Urinary bladder (tissue), 4 donors: ENCODE results near the gene POU5F1. TPM values are rescaled to one million over a fixed set of nuclear protein-coding genes. Genes with fewer than 3 reads are reported as not detected.
"Not testable (repeated sequence)": the region's sequence is repeated elsewhere in the genome, so short reads cannot be mapped to it uniquely, and the experiment has no call there.

Source experiments
- DNase-seq: peaks from one replicate; pipeline ENCODE4 v3.0.0-alpha.2; 2015; ENCODE audit errors: extremely low spot score
- H3K27ac ChIP-seq: one replicate; pipeline ENCODE4 v1.5.1; 2013; ENCODE audit warnings: low read depth, mild to moderate bottlenecking, moderate library complexity
- H3K36me3 ChIP-seq: one replicate; pipeline ENCODE4 v1.6.1; 2013; ENCODE audit warnings: mild to moderate bottlenecking, moderate library complexity; ENCODE audit not compliant: insufficient read depth
- H3K4me1 ChIP-seq: one replicate; pipeline ENCODE4 v1.6.1; 2013; ENCODE audit warnings: mild to moderate bottlenecking, moderate library complexity; ENCODE audit not compliant: insufficient read depth
- H3K4me3 ChIP-seq: one replicate; pipeline ENCODE4 v1.5.1; 2013; ENCODE audit warnings: low read depth, low read length
- WGBS: extraction: QIAGEN DNeasy Blood & Tissue Kit; methylation state at CpG from one replicate; pipeline ENCODE4 v1.1.7; 2013; 5-methylcytosine and 5-hydroxymethylcytosine counted together
- polyA plus RNA-seq: library from polyadenylated mRNA; stranded (reverse); fragments of 200-250 nt; gene quantifications from one replicate; pipeline ENCODE4 v1.2.3, GENCODE V29; 2013
- total RNA-seq: library from RNA; depleted of rRNA; stranded (reverse); fragments of >200 nt; gene quantifications from one replicate; pipeline ENCODE4 v1.2.3, GENCODE V29; 2014
- donor health status: healthy with polysubstance abuse.
- donor health status: healthy.

The POU5F1 gene
- 3.0 TPM for total RNA-seq
- polyA plus RNA-seq = 4.4 TPM

DNA sequence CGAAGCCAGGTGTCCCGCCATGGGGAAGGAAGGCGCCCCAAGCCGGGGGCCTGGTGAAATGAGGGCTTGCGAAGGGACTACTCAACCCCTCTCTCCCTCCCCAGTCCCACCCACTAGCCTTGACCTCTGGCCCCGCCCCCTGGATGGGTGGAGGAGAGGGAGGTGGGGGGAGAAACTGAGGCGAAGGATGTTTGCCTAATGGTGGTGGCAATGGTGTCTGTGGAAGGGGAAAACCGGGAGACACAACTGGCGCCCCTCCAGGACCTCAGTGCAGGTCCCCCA lies at the start of gene POU5F1:
Gene POU5F1, minus strand, starts transcription at position 83 of the 282 bp plus-strand sequence. Its CDS starts 62 bp downstream, at position 21.
- Histone ChIP-seq H3K4me1 (no peaks in the 10 kb centered on the region), H3K36me3 (no peaks in the 10 kb centered on the region), H3K4me3 (no peak within 1 kb of the TSS), H3K27ac (no peak within 1 kb of the TSS)
- no peak for DNase-seq
- 49% methylated on average over 9 of the region's 9 CpGs for WGBS

- Histone ChIP-seq H3K4me1 (no peaks in the 10 kb centered on the region), H3K36me3 (no peaks in the 10 kb centered on the region), H3K27ac (no peak overlapping the region), H3K4me3 (no peak overlapping the region)
- 87% methylated on average over 7 of the region's 7 CpGs for WGBS
- DNase-seq = no peak
Measured at GRCh38 chr6:31216208-31216898, 45.9 kb upstream of the POU5F1 start.

DNA sequence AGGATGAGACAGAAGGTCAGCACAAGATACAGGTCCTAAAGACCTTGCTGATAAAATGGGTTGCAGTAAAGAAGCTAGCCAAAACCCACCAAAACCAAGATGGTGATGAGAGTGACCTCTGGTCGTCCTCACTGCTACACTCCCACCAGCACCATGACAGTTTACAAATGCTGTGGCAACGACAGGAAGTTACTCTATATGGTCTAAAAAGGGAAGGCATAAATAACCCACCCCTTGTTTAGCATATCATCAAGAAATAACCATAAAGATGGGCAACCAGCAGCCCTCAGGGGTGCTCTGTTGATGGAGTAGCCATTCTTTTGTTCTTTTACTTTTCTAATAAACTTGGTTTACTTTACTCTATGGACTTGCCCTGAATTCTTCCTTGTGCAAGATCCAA lies 44.7 kb upstream of the POU5F1 start:
- not testable (repeated sequence) for DNase-seq, H3K27ac ChIP-seq, H3K36me3 ChIP-seq, H3K4me1 ChIP-seq, H3K4me3 ChIP-seq
- WGBS = 60% methylated on average over 2 of the region's 2 CpGs

DNA sequence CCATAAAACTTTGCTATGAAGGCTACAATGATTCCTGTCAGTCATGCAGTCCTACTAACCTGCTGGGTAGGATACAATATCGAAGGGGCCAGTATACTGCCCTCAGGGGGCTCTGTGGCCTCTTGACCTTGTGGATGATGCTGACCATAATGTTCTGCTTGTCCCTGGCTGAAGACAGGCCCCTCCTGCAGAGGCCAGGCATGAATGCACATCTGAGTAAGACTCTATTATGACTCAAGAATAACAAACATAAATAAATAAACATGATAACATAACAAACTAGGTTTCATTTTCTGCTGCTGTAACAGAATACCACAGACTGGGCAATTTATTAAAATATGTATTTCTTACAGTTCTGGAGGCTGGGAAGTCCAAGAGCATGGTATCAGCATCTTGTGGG lies 44.0 kb upstream of the POU5F1 start:
- Histone ChIP-seq H3K4me1 (no peaks in the 10 kb centered on the region), H3K27ac (no peak overlapping the region), H3K4me3 (no peak overlapping the region), H3K36me3 (no peaks in the 10 kb centered on the region)
- 77% methylated on average over 1 of the region's 1 CpG for WGBS
- no peak for DNase-seq

DNA sequence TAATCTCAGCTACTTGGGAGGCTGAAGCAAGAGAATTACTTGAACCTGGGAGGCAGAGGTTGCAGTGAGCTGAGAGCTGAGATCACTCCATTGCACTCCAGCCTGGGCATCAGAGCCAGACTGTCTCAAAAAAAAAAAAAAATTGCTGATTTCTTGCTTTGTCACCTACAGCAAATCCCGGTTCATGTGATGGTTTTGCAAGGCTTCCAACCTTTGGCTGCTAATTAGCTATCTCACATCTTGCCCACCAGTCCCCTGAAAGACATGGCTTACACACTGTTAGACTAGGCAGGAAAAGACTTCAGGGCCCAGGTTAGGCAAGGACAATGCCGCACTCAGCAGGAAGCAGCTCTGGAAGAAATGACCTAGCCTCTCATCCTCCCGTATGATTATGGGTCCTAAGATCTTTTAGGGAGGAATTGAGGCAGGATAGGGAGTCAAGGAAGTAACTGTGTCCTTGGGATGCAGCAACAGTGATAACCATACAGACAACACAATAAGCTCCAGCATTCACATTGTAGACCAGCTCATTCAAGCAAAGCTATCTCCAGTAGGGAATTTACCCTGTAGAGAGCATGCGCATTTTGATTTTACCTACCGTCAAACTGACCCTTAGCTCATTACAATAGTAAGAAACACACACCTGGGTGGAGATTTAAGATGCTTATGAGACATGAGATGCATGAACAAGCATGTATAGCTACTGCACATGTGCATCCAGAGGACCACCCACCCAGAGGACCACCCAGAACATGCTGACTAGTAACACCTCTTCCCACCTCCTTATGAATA lies 40.5 kb upstream of the POU5F1 start:
- Histone ChIP-seq H3K27ac (no peak overlapping the region), H3K4me3 (no peak overlapping the region), H3K4me1 (no peaks in the 10 kb centered on the region), H3K36me3 (no peaks in the 10 kb centered on the region)
- 67% methylated on average over 5 of the region's 5 CpGs for WGBS
- DNase-seq = no peak

- 33% methylated on average over 6 of the region's 6 CpGs for WGBS
- no peak for DNase-seq
- Histone ChIP-seq H3K4me1 (no peaks in the 10 kb centered on the region), H3K4me3 (no peak overlapping the region), H3K27ac (no peak overlapping the region), H3K36me3 (no peaks in the 10 kb centered on the region)
Measured at GRCh38 chr6:31210123-31210522, 39.6 kb upstream of the POU5F1 start.

- WGBS = 49% methylated on average over 2 of the region's 2 CpGs
- H3K36me3 ChIP-seq = no peaks in the 10 kb centered on the region
- H3K4me1 ChIP-seq = no peaks in the 10 kb centered on the region
- DNase-seq = no peak
- H3K4me3 ChIP-seq = no peak overlapping the region
- H3K27ac ChIP-seq = no peak overlapping the region
Measured at GRCh38 chr6:31209137-31209536, 38.7 kb upstream of the POU5F1 start.

DNA sequence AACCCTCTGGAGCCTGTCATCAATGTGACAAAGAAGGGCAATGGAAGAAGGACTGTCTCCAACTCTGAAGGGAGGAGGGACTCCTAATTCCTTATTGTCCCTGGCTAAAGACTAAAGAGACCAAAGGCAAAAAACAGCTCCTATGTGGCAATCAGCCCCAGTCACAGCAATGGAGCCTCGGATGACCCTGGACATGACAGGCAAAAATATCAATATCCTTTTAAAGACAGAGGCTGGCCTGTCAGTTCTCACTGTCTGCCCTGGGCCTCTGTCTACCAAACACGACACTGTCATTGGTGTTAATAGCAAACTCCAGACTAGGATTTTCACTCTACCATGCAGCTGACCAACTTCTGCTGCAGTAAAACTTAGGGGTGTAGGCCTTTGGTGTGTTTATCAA lies 38.0 kb upstream of the POU5F1 start:
- H3K4me1 ChIP-seq = no peaks in the 10 kb centered on the region
- no peak overlapping the region for H3K27ac ChIP-seq
- no peaks in the 10 kb centered on the region for H3K36me3 ChIP-seq
- H3K4me3 ChIP-seq = no peak overlapping the region
- no peak for DNase-seq
- 52% methylated on average over 2 of the region's 2 CpGs for WGBS

- WGBS = 71% methylated on average over 2 of the region's 2 CpGs
- DNase-seq = no peak
- H3K27ac ChIP-seq = no peak overlapping the region
Measured at GRCh38 chr6:31205638-31206037, 35.2 kb upstream of the POU5F1 start.

DNA sequence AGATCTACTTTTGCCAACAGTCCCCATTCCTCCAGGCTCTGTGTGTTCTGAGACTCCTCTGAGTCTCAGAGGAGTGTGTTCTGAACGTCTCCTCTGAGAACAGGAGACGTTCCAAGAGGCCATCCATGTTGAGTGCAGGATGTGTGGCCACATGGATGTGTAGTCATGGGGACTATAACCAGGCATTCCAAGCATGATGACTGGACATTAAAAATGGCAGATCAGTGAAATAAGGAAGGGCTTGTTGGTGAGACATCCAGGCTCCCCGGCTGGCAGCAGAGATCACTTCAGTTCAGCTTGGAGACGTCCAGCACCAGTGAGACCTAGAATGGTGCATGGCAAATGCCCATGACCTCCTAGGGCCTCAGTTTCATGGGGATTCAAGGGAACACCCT lies 34.3 kb upstream of the POU5F1 start:
- H3K4me3 ChIP-seq = no peak overlapping the region
- no peaks in the 10 kb centered on the region for H3K4me1 ChIP-seq
- no peak overlapping the region for H3K27ac ChIP-seq
- WGBS = 77% methylated on average over 4 of the region's 4 CpGs
- no peaks in the 10 kb centered on the region for H3K36me3 ChIP-seq
- DNase-seq = no peak

More at GRCh38 chr6:31205638-31206037, 35.2 kb upstream of the POU5F1 start:
- H3K4me1 ChIP-seq = no peaks in the 10 kb centered on the region
- no peak overlapping the region for H3K4me3 ChIP-seq
- no peaks in the 10 kb centered on the region for H3K36me3 ChIP-seq

GRCh38 chr6:31203345-31203979 lies 33.0 kb upstream of the POU5F1 start:
- 52% methylated on average over 5 of the region's 5 CpGs for WGBS
- no peak for DNase-seq
- Histone ChIP-seq H3K36me3 (no peaks in the 10 kb centered on the region), H3K4me1 (no peaks in the 10 kb centered on the region), H3K4me3 (peak overlapping the region; percentile 36), H3K27ac (peak overlapping the region; percentile 69)

DNA sequence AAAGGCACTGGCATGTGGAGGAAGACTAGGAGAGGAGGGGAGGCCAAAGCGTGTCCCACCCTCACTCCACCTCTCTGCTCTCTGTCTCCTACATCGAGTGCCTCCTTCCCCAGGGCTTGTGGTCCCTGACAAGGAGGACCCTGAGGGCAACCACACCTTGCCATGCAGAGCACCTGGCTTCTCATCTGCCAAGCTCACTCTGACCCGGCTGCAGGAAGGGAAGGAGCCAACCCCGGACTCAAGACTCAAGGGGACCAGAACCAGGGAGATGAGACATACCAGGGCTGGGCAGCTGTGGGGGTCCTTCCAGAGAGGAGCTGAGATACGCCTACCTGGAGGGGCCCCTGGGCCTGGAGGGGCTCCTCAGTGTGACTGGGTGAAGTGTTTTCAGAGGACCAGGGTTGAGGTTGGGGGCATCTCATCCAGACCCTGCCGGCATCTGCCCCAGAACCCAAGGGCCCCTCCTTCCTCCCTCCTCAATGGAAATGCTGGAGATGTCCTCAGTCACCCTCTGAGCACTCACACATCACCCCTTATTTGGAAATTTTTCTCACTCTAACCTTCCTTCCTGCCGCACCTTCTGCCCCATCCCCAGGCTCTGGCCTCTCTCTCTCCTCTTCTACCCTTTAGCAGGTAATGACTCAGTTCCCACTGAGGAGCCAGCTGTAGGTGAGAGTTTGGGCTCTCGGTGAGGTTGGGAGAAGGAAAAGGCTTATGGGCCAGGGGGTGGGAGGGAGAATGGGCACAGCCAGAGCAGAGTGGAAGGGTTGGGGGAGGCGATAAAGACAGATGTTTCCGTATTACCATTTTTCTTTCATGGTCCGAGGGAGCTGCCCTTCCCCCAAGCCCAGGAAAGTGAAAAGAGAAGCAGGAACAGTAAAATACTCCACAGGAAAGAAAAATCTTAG lies 32.0 kb upstream of the POU5F1 start:
- DNase-seq = no peak
- Histone ChIP-seq H3K36me3 (no peaks in the 10 kb centered on the region), H3K4me3 (no peak overlapping the region), H3K4me1 (no peaks in the 10 kb centered on the region), H3K27ac (peak overlapping the region; percentile 62)
- WGBS = 55% methylated on average over 11 of the region's 11 CpGs

DNA sequence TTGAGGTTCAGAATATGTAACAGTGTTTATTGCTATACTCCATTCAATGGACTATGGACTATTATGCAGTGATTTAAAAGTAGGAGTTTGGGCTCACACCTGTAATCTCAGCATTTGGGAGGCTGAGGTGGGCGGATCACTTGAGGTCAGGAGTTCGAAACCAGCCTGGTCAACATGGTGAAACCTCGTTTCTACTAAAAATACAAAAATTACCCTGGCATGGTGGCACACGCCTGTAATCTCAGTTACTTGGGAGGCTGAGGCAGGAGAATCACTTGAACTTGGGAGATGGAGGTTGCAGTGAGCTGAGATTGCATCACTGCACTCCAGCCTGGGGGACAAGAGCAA lies 28.6 kb upstream of the POU5F1 start:
- H3K4me3 ChIP-seq, H3K36me3 ChIP-seq, H3K4me1 ChIP-seq, H3K27ac ChIP-seq, DNase-seq: not testable (repeated sequence)
- 93% methylated on average over 4 of the region's 4 CpGs for WGBS
